Fibroblast of skin of back (primary cell): ENCODE data around the gene CREB3L1. TPM values are rescaled to one million over a fixed set of nuclear protein-coding genes. Genes with fewer than 3 reads are reported as not detected.

Source experiments
- DNase-seq: peaks from one replicate; pipeline ENCODE4 v3.0.0-alpha.2; 2013
- polyA plus RNA-seq, 2 experiments: library from polyadenylated mRNA; unstranded; fragments of 120-200 nt; gene quantifications; one replicate each; pipeline ENCODE4 v1.2.1, GENCODE V29; 2013; ENCODE audit not compliant: insufficient read length in 2 of 2

The CREB3L1 gene, protein sequence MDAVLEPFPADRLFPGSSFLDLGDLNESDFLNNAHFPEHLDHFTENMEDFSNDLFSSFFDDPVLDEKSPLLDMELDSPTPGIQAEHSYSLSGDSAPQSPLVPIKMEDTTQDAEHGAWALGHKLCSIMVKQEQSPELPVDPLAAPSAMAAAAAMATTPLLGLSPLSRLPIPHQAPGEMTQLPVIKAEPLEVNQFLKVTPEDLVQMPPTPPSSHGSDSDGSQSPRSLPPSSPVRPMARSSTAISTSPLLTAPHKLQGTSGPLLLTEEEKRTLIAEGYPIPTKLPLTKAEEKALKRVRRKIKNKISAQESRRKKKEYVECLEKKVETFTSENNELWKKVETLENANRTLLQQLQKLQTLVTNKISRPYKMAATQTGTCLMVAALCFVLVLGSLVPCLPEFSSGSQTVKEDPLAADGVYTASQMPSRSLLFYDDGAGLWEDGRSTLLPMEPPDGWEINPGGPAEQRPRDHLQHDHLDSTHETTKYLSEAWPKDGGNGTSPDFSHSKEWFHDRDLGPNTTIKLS
- polyA plus RNA-seq (2013, experiment 1 of 2; ENCODE audit: insufficient read length): 404 TPM
- polyA plus RNA-seq (2013, experiment 2 of 2; ENCODE audit: insufficient read length): 413 TPM

- DNase-seq: peak; percentile 84
These were observed at the start of gene CREB3L1 for GRCh38 chr11:46277622-46278386. Gene CREB3L1 (plus strand): TSS chr11:46277662. CDS start chr11:46278112, 450 bp downstream.

GRCh38 chr11:46229230-46229629 lies 48.2 kb upstream of the CREB3L1 start:
- DNase-seq: no peak

DNA sequence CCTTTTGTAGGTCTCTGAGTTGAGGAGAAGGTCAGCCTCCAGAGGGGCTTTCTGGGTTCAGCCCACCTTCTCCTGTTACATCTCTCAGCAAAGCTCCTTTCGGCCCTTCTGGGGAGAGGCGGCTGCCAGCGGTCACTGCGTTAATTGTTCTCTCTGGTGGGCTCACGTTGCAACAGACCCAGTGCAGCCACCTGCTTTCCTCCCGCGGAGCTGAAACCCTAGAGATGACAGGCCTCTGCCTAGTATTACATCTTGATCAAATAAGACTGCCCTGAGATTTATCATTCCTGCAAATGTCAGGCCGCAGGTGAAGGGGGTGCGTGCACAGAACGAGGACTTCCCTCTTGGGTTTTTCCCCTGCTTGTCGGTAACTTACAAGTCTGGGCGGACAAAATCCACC lies 43.2 kb upstream of the CREB3L1 start:
- no peak for DNase-seq

GRCh38 chr11:46235777-46236688 lies 41.4 kb upstream of the CREB3L1 start:
- DNase-seq: no peak

GRCh38 chr11:46236918-46237247 lies 40.6 kb upstream of the CREB3L1 start:
- DNase-seq: no peak

DNA sequence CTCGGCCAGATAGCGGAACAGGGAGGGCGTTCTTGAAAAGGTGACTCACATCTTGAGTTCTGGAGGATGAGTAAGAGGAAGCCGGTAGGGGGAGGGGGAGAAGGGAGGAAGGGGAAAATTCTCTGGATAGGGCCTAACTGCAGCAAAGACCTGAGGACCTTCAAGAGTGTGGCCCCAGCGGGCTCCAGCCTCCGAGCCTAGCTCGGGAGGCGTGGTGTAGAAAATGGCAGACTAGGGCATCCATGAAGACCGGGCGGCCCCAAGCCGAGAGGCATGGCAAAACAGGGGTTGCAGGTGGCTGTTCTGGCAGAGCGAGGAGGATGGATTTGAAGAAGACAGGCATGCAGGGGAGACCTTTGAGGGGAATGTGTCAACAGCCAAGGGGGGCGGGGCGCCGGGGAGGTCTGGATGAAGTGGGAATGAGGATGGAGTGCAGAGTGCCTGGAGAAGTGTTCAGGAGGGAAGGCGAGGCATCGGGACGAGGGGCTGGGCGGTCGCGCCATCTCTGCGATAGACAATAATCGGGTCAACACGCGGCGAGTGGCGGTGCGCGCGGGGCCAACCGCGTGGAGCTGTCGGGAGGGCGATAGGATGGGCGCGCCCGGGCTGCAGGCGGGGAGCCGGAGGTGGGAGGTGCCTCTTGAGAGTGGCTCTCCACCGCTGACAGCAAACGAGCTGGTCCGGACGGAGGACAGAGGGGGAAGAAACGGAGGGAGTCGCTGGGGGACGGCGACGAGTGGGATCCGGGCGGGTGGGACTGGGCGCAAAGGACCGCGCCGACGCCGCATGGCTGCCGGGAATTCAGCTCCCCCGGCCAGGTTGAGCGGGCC lies 40.0 kb upstream of the CREB3L1 start:
- DNase-seq: peak; percentile 95

GRCh38 chr11:46238078-46238966 lies 39.1 kb upstream of the CREB3L1 start:
- peak; percentile 65 for DNase-seq

- peak; percentile 86 for DNase-seq
These were observed 38.3 kb upstream of the CREB3L1 start for GRCh38 chr11:46238967-46239800.

GRCh38 chr11:46239801-46240061 lies 37.7 kb upstream of the CREB3L1 start:
- peak; percentile 68 for DNase-seq

- DNase-seq: peak; percentile 28
These were observed 37.1 kb upstream of the CREB3L1 start for GRCh38 chr11:46240371-46240770.

DNA sequence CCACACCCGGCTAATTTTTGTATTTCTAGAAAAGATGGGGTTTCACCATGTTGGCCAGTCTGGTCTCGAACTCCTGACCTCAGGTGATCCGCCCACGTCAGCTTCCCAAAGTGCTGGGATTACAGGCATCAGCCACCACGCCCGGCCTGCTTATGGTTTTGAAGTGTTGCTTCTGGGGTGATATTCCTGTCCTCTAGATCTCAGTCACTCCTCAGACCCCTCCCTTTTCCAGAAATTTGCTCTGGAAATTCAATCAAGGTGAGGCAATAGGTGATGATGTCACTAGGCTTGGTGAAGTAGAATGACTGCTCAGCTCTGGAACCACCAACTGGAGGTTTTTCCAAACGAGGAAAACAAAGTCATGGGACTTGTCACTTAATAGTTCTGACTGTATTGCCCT lies 36.6 kb upstream of the CREB3L1 start:
- DNase-seq: no peak

GRCh38 chr11:46242041-46242951 lies 35.2 kb upstream of the CREB3L1 start:
- DNase-seq: peak; percentile 23

GRCh38 chr11:46242952-46243795 lies 34.3 kb upstream of the CREB3L1 start:
- DNase-seq: peak; percentile 99

DNA sequence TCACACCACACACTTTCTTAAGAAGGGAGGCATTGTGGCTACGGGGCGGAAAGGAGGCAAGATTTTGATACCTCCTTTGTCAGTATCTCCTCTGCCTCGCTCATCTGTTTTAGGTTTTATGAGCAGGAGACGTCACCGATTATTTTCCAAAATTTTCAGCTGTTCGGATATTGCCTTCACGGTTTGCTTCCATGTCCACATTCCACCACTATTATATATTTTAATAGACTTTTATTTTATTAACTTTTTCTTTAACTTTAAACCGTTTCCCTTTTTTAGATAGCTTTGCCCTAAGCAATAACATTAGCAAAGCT lies 33.7 kb upstream of the CREB3L1 start:
- DNase-seq: no peak

GRCh38 chr11:46246521-46246920 lies 30.9 kb upstream of the CREB3L1 start:
- peak; percentile 85 for DNase-seq

DNA sequence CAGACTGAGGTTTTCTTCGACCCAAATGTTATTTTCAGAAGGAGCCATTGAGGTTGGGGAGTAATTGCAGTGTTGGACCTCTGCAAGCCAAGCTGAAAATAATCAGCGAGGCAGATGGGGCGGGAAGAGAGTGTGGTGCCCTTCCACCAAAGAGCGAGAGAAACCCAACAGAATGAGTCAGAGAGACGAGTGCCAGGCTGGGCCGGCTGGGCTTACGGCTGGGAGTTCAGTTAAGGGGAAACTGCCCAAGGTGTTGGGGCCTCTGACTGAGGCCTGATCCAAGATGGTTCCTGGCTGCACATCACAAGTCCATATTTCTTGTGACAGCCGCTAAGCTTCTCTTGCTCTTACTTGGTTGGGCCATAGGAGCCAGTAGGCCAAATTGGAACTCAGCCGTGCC lies 30.4 kb upstream of the CREB3L1 start:
- DNase-seq: peak; percentile 64

GRCh38 chr11:46247659-46248058 lies 29.8 kb upstream of the CREB3L1 start:
- DNase-seq: peak; percentile 33
